Loucy (cell line): ENCODE data around the gene KLRC2.

Experiments used
- EZH2phosphoT487 ChIP-seq: fragments of 200-600 bp; IDR thresholded peaks from 2 replicates; pipeline ENCODE4 v1.6.1; 2018; ENCODE audit warnings: antibody characterized with exemption, mild to moderate bottlenecking, moderate library complexity, borderline replicate concordance
- TF ChIP-seq, protein P1 (sequence below): fragments of 200-600 bp; sonication (generic); conservative IDR thresholded peaks from 2 replicates; pipeline ENCODE4 v1.5.1; 2014; ENCODE audit warnings: mild to moderate bottlenecking, antibody characterized with exemption, low read length

DNA sequence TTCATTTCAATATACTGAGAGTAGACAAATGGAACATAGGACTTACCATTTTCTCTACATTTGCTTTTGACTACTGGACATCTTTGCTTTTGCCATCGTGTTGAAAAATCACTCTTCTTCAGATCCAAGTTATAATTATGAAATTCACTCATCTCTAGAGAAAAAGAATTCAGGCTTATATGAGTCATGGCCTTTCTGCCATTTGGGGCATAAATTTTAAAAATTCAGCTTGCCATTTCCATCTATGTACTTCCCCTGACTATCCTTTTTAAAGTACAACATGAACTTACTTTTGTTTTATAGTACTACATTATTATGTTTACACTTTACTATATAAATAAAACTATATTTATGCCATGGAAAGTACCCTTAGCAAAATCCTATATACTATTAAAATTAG is 49.0 kb downstream of the KLRC2 start:
- TF ChIP-seq EZH2phosphoT487: no peak
- TF ChIP-seq, protein P1, sequence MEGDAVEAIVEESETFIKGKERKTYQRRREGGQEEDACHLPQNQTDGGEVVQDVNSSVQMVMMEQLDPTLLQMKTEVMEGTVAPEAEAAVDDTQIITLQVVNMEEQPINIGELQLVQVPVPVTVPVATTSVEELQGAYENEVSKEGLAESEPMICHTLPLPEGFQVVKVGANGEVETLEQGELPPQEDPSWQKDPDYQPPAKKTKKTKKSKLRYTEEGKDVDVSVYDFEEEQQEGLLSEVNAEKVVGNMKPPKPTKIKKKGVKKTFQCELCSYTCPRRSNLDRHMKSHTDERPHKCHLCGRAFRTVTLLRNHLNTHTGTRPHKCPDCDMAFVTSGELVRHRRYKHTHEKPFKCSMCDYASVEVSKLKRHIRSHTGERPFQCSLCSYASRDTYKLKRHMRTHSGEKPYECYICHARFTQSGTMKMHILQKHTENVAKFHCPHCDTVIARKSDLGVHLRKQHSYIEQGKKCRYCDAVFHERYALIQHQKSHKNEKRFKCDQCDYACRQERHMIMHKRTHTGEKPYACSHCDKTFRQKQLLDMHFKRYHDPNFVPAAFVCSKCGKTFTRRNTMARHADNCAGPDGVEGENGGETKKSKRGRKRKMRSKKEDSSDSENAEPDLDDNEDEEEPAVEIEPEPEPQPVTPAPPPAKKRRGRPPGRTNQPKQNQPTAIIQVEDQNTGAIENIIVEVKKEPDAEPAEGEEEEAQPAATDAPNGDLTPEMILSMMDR: no peak
